ENCODE data around the gene IQSEC2.

- no peak for TF ChIP-seq CTCF (conservative IDR thresholded peaks at IDR 0.05; ENCODE audit: low read depth, low read length)
- TF ChIP-seq EZH2 (IDR thresholded peaks at IDR 0.05; ENCODE audit: low read length, unreplicated experiment), result no peak
- TF ChIP-seq EZH2phosphoT487 (IDR thresholded peaks at IDR 0.05; ENCODE audit: borderline replicate concordance, low read length), result no peak
These were observed 19.0 kb downstream of the IQSEC2 start for GRCh38 chrX:53262189-53262917.
